DMS53 treated with DMSO at 0.1 percent for 48 hours (cell line): ENCODE data around the gene KLC1.

Experiments
- DNase-seq: peaks from one replicate; lab custom pipeline; 2025; ENCODE audit not compliant: unreplicated experiment; lab: John Stamatoyannopoulos, UW

KLC1 gene

DNA sequence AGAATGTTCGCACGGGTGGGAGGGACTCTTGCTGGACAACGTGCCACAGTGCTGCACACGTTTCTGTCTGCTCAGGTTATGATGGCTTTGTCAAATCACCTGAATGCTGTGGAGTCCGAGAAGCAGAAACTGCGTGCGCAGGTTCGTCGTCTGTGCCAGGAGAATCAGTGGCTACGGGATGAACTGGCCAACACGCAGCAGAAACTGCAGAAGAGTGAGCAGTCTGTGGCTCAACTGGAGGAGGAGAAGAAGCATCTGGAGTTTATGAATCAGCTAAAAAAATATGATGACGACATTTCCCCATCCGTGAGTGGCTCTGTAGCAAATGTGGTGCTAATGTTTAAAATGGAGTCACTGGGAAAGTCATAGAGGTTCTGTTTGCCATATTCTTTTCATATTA is 28.5 kb downstream of the KLC1 start:
- no peak for DNase-seq

DNA sequence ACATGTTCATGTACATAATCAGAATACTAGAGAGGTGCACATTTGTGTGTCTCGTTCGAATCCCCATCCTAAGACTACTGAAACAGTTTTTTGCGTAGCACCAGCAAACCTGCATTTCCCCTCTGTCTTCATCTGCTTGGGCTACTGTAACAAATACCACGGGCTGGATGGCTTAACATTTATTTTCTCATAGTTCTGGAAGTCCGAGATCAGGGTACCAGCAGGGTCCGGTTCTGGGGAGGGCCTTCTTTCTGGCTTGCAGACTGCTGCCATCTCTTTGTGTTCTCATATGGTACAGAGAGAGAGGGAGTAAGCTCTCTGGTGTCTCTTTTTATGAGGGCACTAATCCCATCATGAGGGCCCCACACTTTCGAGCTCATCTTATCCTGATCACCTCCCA is 30.6 kb downstream of the KLC1 start:
- no peak for DNase-seq

DNA sequence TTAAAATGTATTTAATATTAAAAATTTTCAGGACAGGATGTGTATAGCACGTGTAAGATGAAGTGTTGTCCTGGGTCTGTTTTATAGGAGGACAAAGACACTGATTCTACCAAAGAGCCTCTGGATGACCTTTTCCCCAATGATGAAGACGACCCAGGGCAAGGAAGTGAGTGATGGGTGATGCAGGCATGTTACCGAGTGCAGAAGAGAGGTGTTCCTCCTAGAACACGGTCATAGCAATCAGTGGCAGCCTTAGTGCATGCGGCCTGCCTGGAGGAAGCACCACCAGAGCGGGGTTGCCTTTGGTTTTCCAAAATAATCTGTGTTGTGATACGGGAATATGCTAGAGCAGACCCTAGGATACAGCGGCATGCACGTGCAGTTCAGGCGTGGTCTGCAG is 33.0 kb downstream of the KLC1 start:
- DNase-seq = no peak

DNA sequence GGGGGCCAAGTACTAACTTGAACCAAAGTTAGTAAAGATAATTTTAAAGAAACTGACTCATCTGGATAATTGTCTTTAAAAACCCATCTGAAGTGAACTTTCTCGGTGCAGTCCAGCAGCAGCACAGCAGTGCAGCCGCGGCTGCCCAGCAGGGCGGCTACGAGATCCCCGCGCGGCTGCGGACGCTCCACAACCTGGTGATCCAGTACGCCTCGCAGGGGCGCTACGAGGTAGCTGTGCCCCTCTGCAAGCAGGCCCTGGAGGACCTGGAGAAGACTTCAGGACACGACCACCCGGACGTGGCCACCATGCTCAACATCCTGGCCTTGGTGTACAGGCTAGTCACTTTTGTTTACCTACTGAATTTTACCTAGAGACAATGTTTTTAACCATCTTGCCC is 33.6 kb downstream of the KLC1 start:
- DNase-seq = no peak

DNA sequence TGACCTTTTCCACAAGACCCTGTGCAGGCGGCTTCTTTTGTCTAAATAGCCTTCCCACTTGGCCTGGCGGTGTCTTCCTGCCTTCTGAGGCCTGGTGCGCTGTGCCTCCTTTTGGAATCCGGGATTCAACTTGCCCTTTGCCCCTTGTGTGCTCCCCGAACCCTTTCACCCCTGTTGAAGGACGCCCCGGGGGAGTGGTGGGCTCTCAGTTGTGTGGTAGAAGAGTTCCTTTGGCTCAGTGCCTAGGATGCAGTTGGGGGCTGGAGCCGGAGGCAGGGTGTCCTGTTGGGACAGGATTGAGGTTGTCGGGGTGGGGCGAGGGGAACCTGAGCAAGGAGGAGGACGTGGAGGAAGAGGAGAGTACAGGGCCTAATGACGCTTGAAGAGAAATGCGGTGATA is 34.5 kb downstream of the KLC1 start:
- no peak for DNase-seq

DNA sequence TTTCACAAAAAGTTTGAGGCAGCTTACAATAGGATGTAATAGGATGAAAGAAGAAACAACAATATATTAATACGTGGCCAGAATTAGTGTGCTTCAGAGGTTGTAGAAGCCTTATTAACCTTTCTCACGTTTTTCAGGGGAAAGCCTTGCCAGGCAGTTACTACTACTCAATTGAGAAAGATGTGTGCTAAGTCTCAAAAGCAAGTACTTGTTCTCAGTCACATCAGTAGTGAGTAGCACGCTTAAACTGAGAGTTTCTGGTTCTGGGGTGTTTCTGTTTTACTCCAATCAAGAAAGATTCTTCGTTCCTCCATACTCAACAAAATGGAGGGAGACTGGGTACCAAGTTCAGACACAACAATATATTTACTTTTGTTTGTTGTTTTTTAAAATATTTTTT is 38.7 kb downstream of the KLC1 start:
- DNase-seq = no peak

DNA sequence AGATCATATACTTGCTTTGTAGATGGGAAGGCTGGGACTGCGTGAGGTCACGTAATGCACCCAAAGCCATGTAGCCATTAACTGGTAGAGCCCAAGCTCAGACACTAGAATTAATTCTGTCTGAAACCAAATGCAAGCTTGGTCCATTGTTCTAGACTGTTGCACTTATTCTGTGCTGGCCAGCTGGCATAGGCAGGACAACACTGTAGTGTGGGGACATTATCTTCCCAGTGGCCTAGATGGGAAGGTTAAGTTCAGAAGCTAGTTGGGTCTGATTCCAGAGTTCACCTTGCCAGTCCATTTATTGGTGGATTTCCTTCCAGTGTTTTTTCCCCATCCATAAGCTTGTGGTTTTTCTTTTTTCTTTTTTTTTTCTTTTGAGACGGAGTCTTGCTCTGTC is 39.1 kb downstream of the KLC1 start:
- no peak for DNase-seq

DNA sequence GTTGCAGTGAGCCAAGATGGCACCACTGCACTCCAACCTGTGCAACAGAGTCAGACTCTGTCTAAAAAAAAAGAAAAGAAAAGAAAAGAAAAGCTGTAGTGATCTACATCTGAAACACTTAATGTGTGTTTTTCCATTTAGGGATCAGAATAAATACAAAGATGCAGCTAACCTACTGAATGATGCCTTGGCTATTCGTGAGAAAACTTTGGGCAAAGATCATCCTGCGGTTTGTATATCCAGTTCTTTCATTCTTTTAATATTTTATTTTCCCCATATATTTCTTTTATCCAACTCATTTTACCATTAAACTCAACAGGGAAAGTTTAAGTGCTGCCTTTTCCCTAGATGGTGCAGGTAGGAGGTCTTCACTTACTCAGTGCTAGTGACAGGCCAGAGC is 40.4 kb downstream of the KLC1 start:
- DNase-seq = no peak

DNA sequence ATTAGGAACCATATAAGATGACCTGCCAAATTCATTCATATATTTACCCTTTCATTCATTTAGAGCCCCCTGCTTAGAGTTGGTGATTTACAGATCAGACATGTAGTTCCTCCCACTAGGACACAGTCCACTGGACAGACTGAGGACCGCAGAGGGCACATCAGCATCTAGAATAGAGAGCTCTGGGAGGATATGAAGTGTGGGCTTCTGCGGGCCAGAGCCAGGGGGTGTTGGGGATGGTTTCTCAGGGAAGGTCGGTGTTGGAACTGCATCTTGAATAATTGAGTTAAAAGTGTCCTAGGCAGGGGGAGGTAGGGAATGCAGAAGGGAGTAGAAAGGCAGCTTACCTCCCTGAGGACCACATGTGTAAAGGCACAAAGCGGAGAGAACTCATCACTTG is 42.9 kb downstream of the KLC1 start:
- DNase-seq = no peak

DNA sequence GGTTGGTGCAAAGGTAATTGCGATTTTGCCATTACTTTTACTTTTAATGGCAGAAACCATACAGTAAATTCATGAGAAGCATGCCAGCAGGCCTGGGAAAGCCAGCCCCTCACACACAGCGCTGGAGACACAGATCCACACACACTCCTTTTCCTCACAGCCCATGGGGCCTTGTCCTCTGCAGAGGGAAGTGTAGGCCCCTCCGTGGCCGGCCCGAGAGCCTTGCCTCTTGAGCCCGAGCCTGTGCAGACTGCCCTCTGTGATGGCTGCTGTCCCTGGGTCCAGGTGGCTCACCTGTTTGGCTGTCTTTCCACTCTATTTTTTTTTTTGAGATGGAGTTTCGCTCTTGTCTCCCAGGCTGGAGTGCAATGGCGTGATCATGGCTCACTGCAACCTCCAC is 46.9 kb downstream of the KLC1 start:
- no peak for DNase-seq

DNA sequence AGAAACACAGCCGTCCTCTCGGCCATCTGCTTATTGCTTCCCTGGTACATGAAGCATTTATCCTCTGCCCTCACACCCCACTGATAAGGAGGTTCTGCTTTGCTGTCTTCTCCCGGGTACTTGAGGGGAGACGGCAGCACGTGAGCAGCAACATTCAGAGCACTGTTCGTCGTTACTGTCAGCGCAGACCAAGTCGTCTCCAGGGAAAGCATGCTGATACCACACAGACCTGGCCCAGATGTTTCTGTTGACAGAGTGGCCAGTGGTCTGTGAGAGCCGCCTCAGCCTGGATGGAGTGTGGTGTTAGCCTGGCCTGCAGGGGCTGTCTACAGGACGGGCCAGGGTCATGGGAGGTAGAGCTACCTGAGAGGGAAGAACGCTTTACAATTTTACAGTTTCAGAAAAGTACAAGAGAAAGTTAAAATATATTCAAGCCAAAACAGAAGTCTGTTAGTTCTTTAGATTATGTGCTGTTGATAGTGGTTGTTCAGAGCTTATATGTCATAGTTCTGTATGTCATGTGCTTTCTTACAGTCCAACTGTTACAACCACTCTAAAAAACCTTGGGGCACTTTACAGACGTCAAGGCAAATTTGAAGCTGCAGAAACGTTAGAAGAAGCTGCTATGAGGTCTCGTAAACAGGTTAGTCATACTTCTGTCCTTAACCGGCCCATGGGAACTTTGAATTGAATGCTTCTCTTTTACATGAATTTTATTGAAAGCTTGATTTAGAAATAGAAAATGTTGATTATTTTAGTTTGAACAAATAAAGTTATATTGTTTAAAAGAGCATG is 48.1 kb downstream of the KLC1 start:
- DNase-seq = no peak

DNA sequence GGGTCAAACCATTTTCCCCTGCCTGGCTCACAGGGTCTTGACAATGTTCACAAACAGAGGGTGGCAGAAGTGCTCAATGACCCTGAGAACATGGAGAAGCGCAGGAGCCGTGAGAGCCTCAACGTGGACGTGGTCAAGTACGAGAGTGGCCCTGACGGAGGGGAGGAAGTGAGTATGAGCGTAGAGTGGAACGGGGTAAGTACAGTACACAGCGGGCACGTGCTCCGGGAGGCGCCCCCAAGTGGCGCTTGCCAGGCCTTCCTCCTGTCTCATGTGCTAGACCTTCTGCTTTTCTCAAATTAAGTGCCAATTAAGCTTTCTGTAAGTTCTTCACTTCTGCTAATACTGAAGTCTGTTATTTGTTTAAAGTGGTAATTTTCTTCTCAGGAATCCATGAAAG is 50.3 kb downstream of the KLC1 start:
- no peak for DNase-seq

DNA sequence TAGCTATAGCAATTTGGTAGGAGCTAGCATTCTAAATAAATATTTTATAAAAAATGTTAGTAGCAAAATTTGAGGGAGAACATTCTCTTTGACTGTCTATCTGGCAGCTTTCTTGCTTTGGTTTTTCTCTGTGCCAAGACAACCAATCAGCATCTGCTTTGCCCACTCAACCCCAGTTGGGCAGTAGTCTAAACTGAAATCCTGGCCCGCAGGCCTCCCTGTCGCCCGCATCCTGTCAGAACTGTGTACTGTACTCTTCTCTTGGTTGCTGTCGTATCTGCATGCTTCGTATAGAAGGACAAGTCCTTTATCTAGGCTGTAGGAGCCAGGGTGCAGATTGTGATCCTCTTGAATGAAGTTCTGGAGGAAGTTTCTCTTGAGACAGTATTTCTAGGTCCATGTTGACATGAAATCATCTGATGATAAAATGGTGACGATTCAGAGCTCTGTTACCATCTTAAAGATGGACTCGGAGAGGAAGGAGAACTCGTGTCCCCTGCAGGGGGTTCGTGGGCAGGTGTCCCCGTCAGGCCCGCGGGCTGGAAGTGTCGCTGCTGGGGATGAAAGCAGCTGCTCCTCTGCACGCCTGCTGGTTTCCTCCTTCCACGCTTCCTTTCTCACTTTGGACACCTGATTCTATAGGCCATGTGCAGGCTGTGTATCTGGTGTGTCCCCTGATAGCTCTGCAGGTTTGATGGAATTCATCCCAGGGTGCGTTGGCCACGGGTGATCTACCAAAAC is 51.6 kb downstream of the KLC1 start:
- DNase-seq = no peak

DNA sequence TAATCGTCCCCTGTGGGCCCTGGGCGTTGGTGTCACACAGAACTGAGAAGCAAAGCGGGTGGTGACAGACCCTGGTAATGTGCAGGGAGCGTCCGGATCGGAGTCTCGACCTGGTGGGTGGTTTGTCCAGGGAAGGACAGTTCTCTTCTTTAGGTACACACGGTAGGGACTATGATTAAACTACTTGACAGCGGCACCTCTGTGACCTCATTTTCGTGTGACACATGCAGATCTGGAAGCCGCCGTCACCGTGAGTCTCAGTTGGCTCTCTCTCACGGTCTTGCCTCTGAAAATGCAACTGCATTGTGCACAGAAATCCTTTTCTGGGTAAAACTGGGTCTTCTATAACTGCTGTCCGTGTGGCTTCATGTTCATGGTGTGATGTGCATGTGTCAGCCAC is 54.1 kb downstream of the KLC1 start:
- DNase-seq = no peak

DNA sequence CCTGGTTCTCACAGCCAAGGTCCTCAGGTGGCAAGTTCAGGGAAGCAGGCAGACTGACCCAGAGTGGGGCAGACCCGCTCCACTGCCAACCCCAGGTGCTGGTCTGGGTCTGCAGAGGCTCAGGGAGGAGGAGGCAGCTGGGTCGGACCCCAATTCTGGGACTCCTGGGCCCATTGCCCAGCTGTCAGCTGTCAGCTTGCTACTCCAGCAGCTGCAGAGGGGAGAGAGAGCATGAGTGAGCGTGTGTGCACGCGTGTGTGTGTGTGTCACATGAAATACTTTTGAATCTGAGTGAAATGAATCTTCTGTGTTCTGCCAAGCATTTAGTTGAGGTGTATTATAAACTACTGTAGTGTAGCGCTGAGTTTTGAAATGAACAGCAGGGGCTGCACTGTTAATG is 55.5 kb downstream of the KLC1 start:
- no peak for DNase-seq

DNA sequence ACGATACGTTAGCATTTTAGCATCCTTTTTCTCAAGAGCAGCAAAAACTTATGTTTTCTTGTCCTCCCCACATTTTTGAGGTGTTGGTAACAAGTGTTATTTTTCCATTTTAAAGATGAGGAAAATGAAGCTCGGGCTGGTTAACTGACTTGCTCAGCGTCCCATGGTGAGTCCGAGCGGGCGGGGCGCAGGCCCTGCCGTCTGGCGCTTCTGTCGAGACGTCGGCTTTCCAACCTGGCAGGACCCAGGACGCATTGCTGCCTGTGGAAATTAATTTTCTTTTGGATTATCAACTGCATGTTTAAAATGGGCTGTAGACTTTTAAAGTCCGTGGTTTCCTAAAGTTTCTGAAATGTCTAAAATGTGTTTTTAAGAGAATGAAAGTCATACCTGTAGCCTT is 55.9 kb downstream of the KLC1 start:
- DNase-seq = no peak

DNA sequence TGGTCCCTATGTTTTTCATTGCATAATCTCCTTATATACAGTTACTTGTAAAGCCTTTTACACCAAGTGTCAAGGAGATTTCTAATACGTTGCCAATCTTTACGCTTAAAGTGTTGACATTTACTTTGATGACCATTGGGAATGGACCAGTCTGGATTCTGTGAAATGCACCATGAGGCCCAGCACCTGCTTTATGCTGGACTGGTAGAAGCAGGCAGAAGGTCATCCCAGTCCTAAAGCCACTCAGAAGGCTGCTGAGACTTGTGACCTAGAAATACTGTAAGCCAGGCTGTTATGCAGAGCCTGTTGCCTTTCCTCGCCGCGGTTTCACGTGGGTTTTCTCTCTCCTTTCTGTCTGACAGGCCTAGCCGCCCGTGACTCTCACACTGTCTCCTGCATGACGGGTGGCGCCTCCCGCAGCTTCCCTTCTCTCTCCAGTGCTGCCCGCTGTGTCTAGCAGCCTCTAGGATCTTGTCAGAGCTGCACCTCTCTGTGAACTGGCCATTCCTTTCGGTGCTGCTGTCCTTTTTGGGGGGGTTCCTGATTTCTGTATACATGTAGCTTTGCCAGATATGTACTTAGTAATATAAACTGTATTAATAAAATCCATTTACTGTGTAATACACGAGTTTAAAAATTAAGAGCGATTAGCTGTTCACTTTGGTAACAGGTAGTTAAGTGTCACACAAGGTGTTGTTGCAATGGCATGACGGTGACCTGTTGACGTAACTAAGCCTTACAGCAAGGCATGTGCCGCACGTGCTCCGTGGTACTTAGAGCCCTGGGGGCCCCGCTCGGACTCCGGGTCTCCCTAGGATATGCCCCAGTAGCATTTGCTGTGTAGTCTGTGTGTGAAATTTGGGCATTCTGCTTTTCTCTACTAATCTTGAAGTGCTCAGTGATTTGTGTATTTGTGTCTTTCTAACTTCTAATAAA is 56.5 kb downstream of the KLC1 start:
- DNase-seq = no peak

DNA sequence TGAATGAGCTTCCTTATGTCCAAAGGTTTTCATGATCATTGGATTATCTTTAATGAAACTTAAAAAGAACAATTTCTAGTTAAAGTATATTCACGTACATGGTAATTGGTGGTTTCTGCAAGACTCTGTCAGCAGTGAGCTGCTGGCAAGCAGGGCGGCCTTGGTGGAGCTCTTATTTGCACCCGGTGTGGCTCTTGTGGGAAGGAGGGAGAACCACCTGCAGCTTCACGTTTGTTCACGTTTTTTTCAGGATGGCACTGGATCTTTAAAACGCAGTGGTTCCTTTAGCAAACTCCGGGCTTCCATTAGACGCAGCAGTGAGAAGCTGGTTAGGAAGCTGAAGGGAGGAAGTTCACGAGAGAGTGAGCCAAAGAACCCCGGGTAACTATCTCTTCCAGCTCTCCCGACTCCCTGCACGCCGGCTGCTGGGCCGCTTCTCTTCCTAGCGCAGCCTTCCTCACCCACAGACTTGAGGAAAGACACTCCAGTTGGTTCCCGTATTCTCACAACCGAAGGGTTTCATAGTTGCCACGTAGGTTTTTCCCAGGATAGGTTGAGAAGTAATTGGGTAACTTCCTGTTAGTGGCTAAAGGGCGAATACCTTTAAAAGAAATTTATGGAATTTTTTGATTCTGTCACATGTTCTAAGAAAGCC is 57.9 kb downstream of the KLC1 start:
- DNase-seq = no peak

DNA sequence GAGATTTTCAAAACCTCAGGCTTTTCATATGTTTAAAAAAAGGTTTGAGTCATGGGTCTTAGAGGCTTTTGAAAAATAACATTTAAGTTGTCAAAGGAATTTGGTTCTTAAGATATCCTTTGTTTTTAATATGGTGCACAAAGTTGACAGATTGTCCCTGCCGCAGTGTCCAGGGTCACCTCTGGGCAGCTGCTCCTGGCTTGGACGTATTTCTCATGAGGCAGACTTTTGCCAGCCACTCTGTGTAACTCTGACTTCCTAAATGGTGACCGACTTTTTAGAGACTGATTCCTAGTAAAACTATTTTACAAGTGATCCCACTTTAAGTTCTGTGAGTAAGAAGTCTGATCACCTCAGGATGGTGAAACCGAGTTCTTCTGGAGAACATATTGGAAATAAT is 58.7 kb downstream of the KLC1 start:
- no peak for DNase-seq

DNA sequence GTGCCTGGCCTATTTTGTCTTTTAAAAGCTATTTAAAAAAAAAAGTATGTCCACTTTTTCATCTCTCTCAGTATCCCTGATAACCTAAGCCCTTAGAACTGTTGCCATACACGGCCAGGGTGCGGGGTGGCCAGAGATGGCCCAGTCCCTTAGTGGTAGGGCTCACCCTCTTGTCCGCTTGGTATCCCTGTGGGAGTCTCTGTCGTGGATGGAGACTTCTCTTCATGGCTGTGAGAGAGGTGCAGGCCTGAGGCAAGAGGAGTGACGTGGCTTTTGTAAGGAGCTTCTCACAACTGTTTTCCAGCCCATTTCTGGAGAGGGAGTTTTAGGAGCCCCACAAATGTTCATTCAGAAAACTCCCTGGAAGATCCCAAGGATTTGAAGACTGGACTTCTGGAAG is 59.4 kb downstream of the KLC1 start:
- DNase-seq = no peak
